Thymus (tissue), 11 donors: ENCODE results near the gene C22orf31. TPM values are rescaled to one million over a fixed set of nuclear protein-coding genes. Genes with fewer than 3 reads are reported as not detected.

Experiments
- DNase-seq, 9 donors: peaks; one replicate each; pipeline ENCODE4 v3.0.0-alpha.2; 2013; ENCODE audit warnings: low spot score in 9 of 9, low read depth in 6 of 9, missing footprints in 1 of 9
- H3K27ac ChIP-seq, 2 donors: one replicate each; pipeline ENCODE4 v1.5.1; 2013; ENCODE audit warnings: control low read depth in 1 of 2, low read depth in 1 of 2, low read length in 1 of 2, mild to moderate bottlenecking in 1 of 2, moderate library complexity in 1 of 2
- H3K27me3 ChIP-seq, 2 donors: one replicate each; pipeline ENCODE4 v1.5.1; 2013; ENCODE audit warnings: low read length in 1 of 2; ENCODE audit not compliant: control insufficient read depth in 2 of 2, insufficient read depth in 1 of 2
- H3K36me3 ChIP-seq, 2 donors: one replicate each; pipeline ENCODE4 v1.5.1; 2013; ENCODE audit warnings: low read length in 1 of 2, mild to moderate bottlenecking in 1 of 2, moderate library complexity in 1 of 2; ENCODE audit not compliant: control insufficient read depth in 2 of 2, insufficient read depth in 2 of 2
- H3K4me1 ChIP-seq, 2 donors: one replicate each; pipeline ENCODE4 v1.5.1; 2013; ENCODE audit warnings: low read length in 2 of 2; ENCODE audit not compliant: control insufficient read depth in 2 of 2, insufficient read depth in 2 of 2
- H3K4me3 ChIP-seq, 2 donors: one replicate each; pipeline ENCODE4 v1.5.1; 2013; ENCODE audit warnings: low read length in 2 of 2, control low read depth in 1 of 2, mild to moderate bottlenecking in 1 of 2
- H3K9me3 ChIP-seq, 2 donors: one replicate each; pipeline ENCODE4 v1.5.1; 2013; ENCODE audit warnings: low read length in 1 of 2, mild to moderate bottlenecking in 1 of 2; ENCODE audit not compliant: control insufficient read depth in 2 of 2, insufficient read depth in 1 of 2
- WGBS: extraction: QIAGEN DNeasy Blood & Tissue Kit; methylation state at CpG from one replicate; pipeline ENCODE4 v1.1.7; 2013; 5-methylcytosine and 5-hydroxymethylcytosine counted together
- polyA plus RNA-seq: library from polyadenylated mRNA; stranded (reverse); fragments of 200-250 nt; gene quantifications from one replicate; pipeline ENCODE4 v1.2.3, GENCODE V29; 2013
- total RNA-seq: library from RNA; stranded (reverse); fragments of 120-200 nt; gene quantifications from one replicate; pipeline ENCODE4 v1.2.4, GENCODE V29; 2013
- donor health status: healthy.

The C22orf31 gene
- total and polyA plus RNA-seq, 2 donors, result 0.80 to 1.7 TPM

DNA sequence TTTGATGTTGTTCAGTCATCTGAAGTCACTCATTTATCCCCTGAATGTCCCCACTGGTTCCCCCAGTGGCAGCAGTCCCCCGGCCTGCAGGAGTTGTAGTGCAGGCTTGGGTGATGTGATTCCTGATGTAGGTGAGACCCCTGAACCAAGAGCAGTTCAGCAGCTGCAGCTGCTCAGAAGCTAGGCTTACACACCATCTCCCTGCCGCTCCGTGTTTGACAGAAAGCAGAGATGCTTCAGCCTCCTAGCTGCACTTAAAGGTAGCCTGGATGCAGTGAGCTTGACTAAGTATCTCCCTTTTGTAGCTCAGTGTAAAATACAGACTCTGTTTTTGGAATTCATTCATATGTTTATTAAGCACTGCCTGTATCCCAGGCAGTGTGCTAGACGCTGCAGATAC, 47.3 kb downstream of the C22orf31 start:
- Histone ChIP-seq H3K9me3 (no peaks in the 10 kb centered on the region), H3K4me3 (no peak overlapping the region), H3K4me1 (peaks cover 6 to 21% of the 10 kb centered on the region in 2 donors), H3K36me3 (no peaks in the 10 kb centered on the region), H3K27ac (no peak overlapping the region), H3K27me3 (peaks cover 3 to 31% of the 10 kb centered on the region in 2 donors)
- DNase-seq, result no peak
- 93% methylated on average over 4 of the region's 4 CpGs for WGBS

- peaks cover 6 to 18% of the 10 kb centered on the region in 2 donors for H3K4me1 ChIP-seq
- H3K36me3 ChIP-seq, result no peaks in the 10 kb centered on the region
- DNase-seq, result no peak
- no peak overlapping the region for H3K27ac ChIP-seq
- no peak overlapping the region for H3K4me3 ChIP-seq
- 97% methylated on average over 4 of the region's 4 CpGs for WGBS
- H3K9me3 ChIP-seq, result no peaks in the 10 kb centered on the region
- H3K27me3 ChIP-seq, result peaks cover 3 to 24% of the 10 kb centered on the region in 2 donors
These were observed 48.7 kb downstream of the C22orf31 start for GRCh38 chr22:29012952-29013351.

- H3K4me1 ChIP-seq, result peaks cover 6 to 18% of the 10 kb centered on the region in 2 donors
- H3K36me3 ChIP-seq, result no peaks in the 10 kb centered on the region
- H3K27ac ChIP-seq, result no peak overlapping the region
- H3K4me3 ChIP-seq, result no peak overlapping the region
- no peak for DNase-seq
- H3K27me3 ChIP-seq, result peaks cover 3 to 21% of the 10 kb centered on the region in 2 donors
- 95% methylated on average over 4 of the region's 4 CpGs for WGBS
- H3K9me3 ChIP-seq, result no peaks in the 10 kb centered on the region
These were observed 49.6 kb downstream of the C22orf31 start for GRCh38 chr22:29012101-29012433.

DNA sequence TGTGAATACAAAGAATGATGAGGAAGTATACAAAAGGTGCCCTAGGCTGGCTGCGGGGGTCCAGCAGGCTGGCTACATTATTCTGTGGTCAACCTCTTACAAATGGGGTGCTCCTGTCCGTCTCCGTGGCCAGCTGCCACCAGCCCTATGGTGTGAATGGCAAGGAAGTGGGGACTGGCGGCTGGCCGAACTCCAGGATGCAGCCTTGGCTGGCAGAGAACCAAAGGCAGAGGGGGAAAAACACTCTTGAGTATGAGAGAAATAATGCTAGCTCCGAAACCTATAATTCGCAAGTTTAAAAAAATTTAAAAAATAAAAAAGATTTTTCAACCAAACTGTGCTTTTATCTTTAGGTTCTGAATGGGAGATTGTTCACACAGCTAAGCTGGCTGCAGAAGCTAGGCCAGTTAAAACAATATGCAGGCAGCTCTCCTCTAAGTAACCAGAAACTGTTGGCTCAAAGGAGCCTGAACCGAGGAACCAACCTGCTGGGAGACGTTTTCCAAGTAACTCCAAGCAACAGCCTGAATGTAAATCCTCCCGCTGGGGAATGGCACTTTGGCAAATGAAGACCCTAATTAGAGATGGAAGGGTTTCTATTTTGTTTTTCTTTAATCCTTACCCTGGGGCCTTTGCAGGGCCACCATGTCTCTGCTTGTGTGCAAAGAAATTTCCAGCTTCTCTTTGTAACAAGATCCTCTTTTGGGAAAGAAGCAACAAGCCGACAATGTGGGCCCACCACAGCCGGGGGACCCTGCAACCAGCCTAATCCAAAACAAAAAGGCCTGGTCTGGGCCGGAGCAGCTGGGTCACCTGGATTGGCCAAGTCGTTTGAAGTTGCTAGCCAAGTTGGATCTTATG, 50.2 kb downstream of the C22orf31 start:
- WGBS, result 91% methylated on average over 14 of the region's 14 CpGs
- no peak overlapping the region for H3K4me3 ChIP-seq
- peaks cover 3 to 18% of the 10 kb centered on the region in 2 donors for H3K27me3 ChIP-seq
- no peaks in the 10 kb centered on the region for H3K9me3 ChIP-seq
- no peak overlapping the region for H3K27ac ChIP-seq
- no peak for DNase-seq
- H3K36me3 ChIP-seq, result no peaks in the 10 kb centered on the region
- H3K4me1 ChIP-seq, result peaks cover 6 to 18% of the 10 kb centered on the region in 2 donors

- Histone ChIP-seq H3K27me3 (peaks cover 18 to 39% of the 10 kb centered on the region in 2 donors), H3K4me1 (peaks cover under 1 to 19% of the 10 kb centered on the region in 2 donors), H3K36me3 (no peaks in the 10 kb centered on the region), H3K27ac (no peak overlapping the region), H3K4me3 (no peak overlapping the region), H3K9me3 (no peaks in the 10 kb centered on the region)
- no peak for DNase-seq
- 99% methylated on average over 5 of the region's 5 CpGs for WGBS
These were observed 52.5 kb downstream of the C22orf31 start for GRCh38 chr22:29009148-29009547.

Other genes starting within 250 kb of the C22orf31 start
- gene ZNRF3, start 178.3 kb downstream of the C22orf31 start, total RNA-seq, result 1.3 TPM
- 1.1 TPM for gene ZNRF3, start 178.3 kb downstream of the C22orf31 start, polyA plus RNA-seq
- gene KREMEN1, start 11.2 kb upstream of the C22orf31 start, total RNA-seq, result 10.7 TPM
- 14.2 TPM for gene KREMEN1, start 11.2 kb upstream of the C22orf31 start, polyA plus RNA-seq
- gene EMID1, start 144.1 kb upstream of the C22orf31 start, total RNA-seq, result 4.7 TPM
- gene EMID1, start 144.1 kb upstream of the C22orf31 start, polyA plus RNA-seq, result 9.9 TPM
- 22.6 TPM for gene RHBDD3, start 206.2 kb upstream of the C22orf31 start, total RNA-seq
- gene RHBDD3, start 206.2 kb upstream of the C22orf31 start, polyA plus RNA-seq, result 31.1 TPM
- gene EWSR1, start 206.4 kb upstream of the C22orf31 start, total RNA-seq, result 236 TPM
- 175 TPM for gene EWSR1, start 206.4 kb upstream of the C22orf31 start, polyA plus RNA-seq
- 0.80 TPM for gene GAS2L1, start 244.8 kb upstream of the C22orf31 start, total RNA-seq
- 6.0 TPM for gene GAS2L1, start 244.8 kb upstream of the C22orf31 start, polyA plus RNA-seq